GM19467 (cell line): ENCODE measurements around the gene AKAP13.

ENCODE experiments used
- ATAC-seq: cut with Tn5 transposase; IDR thresholded peaks from one replicate; pipeline ENCODE4 v1.9.1; 2021; ENCODE audit warnings: mild to moderate bottlenecking, moderate library complexity; ENCODE audit not compliant: unreplicated experiment

The AKAP13 gene

GRCh38 chr15:85772668-85773067 lies 392.3 kb downstream of the AKAP13 start:
- ATAC-seq, result no peak

- no peak for ATAC-seq
These were observed 392.8 kb downstream of the AKAP13 start for GRCh38 chr15:85773249-85773648.

- ATAC-seq, result no peak
These were observed 393.6 kb downstream of the AKAP13 start for GRCh38 chr15:85773970-85774369.

DNA sequence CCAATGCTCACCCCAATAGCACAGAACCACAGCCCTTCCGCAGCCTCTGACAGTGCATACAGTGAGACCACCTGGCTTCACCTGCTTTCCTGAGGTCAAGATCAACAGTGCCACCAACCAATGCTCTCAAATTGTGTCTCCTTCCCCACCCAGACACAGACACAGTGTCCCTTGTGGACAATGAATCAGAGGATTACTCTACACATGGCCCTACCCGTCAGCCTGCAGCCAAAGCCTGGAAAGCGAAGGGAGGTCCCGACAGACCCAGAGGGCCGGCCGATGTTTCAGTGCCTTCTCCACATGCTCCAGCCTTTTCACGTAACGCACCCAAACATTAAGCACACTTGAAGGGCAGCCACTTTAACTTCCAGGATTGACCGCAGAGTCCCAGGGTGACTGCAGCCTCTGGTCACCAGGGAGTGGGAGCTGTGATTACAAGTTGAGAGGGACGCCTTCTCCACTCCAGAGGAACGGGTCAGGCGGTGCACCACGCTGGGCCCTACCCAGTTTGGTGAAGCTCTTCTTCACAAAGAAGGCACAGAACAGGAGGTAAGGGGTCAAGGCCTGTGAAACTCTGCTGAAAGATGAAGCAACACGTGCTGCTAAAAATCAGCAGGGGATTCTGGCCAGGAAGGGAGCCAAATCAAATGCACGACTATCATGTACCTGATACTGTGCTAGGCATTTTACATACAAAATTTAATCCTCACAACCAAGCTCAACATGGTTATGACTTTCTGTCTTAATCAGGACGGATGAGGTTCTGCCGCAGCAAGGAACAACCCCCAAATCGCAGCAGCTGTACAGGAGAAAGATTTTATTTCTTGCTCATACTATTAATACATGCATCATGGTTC lies 397.1 kb downstream of the AKAP13 start:
- ATAC-seq, result no peak

GRCh38 chr15:85778107-85778776 lies 397.8 kb downstream of the AKAP13 start:
- no peak for ATAC-seq

DNA sequence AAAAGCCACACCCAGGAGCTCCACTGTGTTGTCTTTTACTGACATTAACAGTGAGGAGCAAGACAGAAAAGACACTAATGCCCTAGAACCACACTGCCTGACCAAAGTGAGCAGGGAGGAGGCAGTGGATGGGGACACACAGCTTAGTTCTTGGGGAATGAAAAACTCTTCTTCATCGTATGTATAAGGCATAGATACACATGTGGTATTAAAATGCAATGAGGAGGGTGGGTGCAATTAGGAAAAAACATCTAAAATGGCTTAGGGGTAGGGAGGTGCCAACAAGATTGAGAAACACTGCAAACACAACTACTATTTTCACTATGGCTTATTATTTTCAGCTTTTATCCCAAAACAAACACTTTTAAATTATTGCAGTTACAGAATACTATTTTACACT lies 398.8 kb downstream of the AKAP13 start:
- ATAC-seq, result no peak

DNA sequence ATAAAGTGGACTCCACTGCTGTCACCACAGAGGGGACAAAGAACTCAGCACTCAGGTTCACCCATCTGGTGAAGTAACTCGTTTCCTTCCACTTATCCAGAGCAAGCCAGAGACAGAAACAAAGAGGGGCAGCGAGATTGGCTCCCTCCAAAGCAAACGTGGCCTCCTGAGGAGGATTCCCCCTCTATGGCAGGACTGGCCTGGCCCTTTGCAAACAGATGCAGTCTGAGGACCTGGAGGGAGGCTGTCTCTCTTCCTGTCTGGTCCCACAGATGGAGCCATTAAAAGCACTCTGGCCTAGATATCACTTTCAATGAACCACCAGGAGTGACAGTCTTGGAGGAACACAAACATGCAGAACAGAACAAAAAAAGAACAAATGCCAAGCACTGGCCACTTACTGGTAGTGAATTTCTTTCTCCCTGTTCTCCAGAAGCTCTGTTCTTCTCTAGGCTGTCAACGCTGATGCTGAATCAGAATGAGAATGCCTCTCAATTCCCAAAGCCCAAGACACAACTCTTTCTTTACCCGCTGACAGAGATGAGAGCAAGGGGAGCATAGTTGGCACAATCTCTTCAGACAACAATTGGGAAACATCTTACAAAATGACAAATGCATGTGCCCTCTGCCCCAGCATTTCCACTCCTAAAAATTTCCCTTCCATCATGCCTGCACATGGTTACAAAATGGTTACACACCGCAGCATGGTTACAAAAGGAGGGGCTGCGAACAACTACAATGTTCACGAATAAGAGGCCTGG lies 400.0 kb downstream of the AKAP13 start:
- no peak for ATAC-seq

DNA sequence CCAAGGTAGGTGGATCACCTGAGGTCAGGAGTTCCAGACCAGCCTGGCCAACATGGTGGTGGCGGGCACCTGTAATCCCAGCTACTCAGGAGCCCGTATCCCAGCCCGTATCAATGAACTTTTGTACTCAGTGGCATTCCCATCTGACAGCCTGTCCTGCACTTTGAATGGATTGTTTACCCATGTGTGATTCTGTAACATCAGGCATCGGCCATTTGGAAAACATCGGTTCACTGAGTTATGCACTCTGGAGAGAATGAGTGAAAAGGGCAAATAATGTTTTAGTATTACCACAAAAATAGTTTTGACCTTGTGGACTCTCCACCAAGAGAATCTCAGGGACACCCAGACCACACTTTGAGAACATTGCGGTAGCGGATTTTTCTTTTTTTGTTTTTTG lies 400.7 kb downstream of the AKAP13 start:
- no peak for ATAC-seq

DNA sequence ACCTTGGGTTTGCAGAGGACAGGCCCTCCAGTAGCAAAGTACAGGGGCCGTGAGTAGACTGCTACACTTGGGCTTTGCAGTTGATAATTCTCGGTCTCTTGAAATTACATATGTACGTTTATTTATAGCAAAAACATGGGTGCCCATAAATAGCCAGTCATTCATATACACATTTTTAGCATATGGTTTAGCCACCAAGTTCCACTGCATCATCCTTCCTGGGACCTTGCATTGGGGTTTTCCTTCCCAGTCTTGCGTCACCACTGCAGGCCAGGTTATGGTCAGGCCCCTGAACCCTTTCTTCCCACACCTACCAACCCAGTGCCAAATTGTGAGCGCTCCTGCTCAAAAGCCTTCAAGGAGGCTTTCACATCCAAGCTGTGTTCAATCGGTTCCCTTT lies 401.7 kb downstream of the AKAP13 start:
- ATAC-seq, result no peak

DNA sequence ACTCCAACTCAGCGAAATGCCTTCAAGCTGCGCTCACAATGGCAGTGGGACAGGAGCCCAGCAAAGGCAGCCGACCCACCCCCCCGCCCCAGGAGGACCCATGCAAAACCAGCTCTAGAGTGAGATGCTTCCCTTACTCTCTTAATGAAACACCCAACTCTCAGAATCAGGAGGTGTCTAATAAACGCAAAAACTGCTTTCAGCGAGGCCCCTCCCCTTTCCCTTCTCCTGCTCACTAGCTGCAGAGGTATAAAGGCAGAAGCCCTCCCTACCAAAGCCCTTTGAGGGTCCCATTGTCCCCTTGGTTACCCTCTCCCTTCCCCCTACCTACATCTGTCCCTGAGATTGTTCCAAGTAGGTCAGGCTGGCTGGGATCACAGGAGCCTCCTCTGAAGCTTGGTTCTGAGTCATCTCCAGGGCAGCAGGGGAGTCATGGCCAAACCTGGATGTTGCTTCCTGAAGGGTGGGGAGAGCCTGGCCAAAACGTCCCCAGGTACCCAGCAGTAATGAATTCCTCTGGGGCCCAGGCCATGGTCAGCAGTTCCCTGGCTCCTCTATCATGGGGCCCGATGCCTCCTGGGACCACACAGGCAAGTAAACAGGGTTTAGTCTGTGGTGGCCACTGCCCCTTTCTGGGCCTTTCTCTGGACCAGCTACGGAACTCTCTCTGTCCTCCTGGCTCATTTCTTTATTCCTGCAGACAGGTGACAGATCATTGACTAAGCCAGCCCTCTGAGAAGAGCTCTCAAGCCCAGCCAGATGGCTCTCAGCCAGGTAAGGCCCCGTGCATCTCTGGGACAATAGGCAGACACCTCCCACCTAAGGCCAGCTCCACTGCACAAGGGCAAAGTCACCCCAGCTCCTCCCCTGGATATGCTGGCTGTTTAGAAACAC lies 405.7 kb downstream of the AKAP13 start:
- ATAC-seq, result no peak

DNA sequence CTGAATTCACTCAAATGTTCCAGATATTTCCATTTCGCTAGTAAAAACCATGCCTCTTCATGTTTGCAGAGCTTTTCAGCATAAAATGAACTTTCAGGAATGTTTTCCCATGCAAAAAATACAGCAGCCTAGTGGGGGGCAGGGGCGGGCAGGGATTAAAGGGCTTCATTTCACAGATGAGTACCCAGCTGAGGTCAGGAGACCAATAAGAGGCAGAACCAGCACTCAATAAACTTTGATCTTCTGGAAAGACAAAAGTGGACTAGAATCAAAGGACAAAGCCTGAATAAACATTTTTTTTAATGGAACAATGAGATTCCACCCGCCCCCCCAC lies 406.3 kb downstream of the AKAP13 start:
- no peak for ATAC-seq

DNA sequence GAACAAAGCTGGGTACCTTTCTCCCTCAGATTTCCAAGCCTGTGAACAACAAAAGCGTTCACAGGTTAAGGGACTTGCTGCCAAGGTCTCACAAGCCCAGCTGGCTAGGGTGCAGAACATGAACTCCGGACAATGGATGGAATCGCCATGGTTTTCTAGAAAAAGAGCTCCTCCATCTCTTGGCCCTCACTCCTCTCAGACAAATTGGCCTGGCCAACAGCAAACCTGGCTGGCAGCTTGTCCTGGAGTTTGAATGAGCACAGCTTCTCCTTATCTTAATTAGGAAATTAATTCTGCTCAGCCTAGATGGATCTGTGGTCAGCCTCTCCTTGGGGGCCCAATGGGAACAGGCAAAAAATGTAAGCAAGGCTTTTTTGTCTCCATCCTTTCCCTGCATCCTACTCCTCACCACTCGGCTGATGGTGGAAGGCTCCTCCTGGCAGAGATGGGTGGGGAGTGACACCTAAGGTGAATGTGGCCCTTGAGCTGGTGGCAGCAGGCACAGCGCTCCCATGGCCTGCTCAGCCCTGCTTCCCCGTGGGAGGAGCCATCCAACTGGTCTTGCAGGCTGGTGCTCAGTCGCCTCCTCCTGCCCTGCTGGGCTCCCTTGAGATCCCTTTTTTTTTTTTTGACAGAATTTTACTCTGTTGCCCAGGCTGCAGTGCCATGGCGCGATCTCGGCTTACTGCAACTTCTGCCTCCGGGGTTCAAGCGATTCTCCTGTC lies 408.5 kb downstream of the AKAP13 start:
- ATAC-seq, result no peak

GRCh38 chr15:85789496-85789875 lies 409.1 kb downstream of the AKAP13 start:
- ATAC-seq, result no peak

DNA sequence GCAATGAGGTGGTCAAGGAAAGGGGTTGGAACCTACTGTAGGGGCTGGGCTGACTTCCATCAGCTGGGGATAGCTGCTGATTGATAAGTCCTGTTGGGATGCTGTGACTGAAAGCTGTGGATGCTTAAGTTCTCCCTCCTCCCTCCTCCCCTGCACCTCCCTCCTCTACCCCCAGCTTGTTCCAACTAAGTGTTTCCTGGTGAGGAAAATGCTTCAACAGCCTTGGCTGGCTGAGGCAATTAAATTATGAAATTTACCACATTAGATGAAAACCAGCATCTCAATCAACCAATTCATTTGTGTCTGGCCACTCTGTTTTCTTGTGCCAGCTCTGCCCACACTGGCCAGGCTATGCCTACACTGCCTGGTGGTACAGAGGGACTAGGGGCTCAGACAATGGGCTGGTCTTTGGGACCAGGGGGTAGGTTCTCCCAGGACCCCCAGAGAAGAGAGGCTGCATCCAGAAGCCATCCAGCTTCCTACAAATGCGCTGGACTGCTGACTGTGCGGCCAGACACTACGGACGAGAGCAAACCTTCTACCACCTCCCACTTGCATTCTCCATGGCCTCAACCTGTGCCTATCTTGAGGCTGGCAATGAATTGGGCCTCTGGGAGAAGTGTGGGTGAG lies 411.8 kb downstream of the AKAP13 start:
- no peak for ATAC-seq

GRCh38 chr15:85792912-85793590 lies 412.6 kb downstream of the AKAP13 start:
- no peak for ATAC-seq

DNA sequence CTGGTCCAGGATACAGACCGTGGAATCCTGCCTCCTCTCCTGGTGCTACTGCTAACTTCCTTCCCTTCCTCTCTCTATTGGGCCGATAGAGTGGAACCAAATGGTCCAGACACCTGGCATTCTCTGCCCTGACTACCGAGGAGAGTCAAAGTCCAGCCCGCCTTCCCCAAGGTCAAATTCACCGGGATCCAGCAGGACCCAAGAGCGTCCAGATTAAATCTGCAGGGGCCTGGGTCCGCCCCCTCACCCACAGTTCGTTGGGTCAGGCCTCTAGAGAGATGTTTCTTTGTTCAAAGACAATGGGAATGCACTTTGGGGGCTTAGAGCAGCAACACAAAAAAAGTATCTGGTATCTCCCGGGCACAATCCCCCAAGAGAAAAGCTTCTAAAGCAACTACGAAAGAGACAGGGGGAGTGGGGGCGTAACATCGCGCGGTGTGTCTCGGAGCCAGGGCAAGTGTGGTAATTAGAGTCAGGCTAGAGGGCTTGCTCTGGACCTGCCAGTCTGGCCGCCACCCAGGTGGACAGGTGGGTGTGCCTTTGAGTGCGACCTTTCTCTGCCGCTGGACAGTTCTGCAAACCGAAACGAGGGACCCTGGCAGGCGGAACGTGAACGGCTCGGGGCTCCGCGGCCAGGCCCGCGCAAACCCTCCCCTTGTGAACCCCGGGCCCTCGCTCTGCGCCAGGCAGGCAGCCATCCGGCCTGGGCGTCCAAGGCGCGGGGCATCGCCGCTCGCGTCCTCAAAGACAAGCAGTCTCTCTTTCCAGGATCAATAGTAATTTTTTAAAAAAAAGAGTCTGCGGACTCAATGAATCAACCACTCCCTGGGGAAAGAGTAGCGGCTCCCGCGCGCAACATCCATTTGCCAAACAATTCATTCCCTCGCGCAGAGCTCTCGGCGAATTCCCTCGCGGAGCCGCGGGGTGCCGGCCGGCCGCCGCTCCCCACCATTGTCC lies 413.5 kb downstream of the AKAP13 start:
- peak; percentile 33 for ATAC-seq

DNA sequence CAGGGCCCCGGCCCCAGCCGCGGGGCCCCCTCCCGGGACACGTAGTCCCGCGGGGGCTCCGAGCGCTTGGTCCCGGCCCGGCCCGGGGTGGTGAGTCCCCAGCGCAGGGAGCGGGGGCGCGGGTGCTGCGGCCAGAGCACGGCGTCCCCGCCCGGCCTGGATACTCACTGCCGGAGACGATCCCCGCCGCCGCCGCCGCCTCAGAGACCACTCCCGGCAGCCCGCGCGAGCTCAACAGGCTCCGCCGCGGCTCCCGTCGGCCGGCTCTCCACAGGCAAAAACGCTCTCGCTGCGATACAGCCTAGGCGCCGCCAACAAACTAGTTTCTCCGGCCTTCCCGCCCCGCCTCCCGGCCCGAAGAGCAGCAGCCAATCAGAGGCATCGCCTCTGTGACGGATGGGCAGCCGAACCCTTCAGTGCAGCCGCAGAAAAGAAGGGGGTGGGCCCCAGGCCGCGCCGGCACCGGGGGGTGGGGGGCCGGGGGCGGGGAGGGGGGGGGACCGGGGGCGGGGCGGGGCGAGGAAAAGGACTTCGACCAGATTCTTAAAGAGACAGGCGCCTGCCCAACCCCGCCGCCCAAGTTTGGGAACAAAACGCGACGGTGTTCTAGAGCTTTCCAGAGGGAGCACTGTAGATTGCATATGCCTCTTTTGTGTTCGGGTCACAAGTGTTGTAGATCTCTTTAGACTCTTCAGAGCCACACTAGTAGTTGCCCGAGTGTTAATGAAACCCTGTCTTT lies 414.4 kb downstream of the AKAP13 start, which contains the start of gene KLHL25:
KLHL25 (minus strand) TSS at position 328 of the 739 bp plus-strand sequence. CDS start 25,115 bp downstream, outside the sequence.
- peak; percentile 99 for ATAC-seq
